Measurements from ENCODE around the gene CST7.

- TF ChIP-seq CTCF (IDR thresholded peaks at IDR 0.05; ENCODE audit: insufficient read depth, low read length, poor library complexity, severe bottlenecking) (no peak), EZH2phosphoT487 (conservative IDR thresholded peaks at IDR 0.05; ENCODE audit: low read length) (no peak)
Measured at GRCh38 chr20:24991897-24992486, 42.9 kb downstream of the CST7 start.
